Activated CD8-positive, alpha-beta T cell treated with anti-CD3 and anti-CD28 coated beads for 36 hours (primary cell): ENCODE data around the gene SLC25A44. TPM values are rescaled to one million over a fixed set of nuclear protein-coding genes. Genes with fewer than 3 reads are reported as not detected.

ENCODE experiments used
- ATAC-seq: fragments of 200-7000 bp; cut with Tn5 transposase; one replicate; pipeline ENCODE4 v1.10.0; 2021; ENCODE audit warnings: mild to moderate bottlenecking, moderate library complexity
- CTCF ChIA-PET: fragments of 350-600 bp; sonication (Branson Sonifier 250); formaldehyde crosslinking; loops from one replicate; lab custom pipeline; 2021; ENCODE audit warnings: antibody characterized with exemption; lab: Charles Lee
- POLR2A ChIA-PET: fragments of 350-600 bp; sonication (Branson Sonifier 250); formaldehyde crosslinking; loops from one replicate; lab custom pipeline; 2021; ENCODE audit warnings: antibody characterized with exemption; lab: Charles Lee
- DNase-seq: peaks from one replicate; pipeline ENCODE4 v3.0.0-alpha.2; 2020
- H3K27ac Mint-ChIP-seq: one replicate; pipeline ENCODE4 v1.8.0; 2021; ENCODE audit warnings: mild to moderate bottlenecking, mixed read lengths
- H3K27me3 Mint-ChIP-seq: one replicate; pipeline ENCODE4 v1.8.0; 2021; ENCODE audit warnings: mixed read lengths
- H3K36me3 Mint-ChIP-seq: one replicate; pipeline ENCODE4 v1.8.0; 2021; ENCODE audit warnings: low read depth, mixed read lengths
- H3K4me1 Mint-ChIP-seq: one replicate; pipeline ENCODE4 v1.8.0; 2021; ENCODE audit warnings: low read depth, mixed read lengths
- H3K4me3 Mint-ChIP-seq: one replicate; pipeline ENCODE4 v1.8.0; 2021; ENCODE audit warnings: mild to moderate bottlenecking, moderate library complexity, mixed read lengths
- H3K9me3 Mint-ChIP-seq: one replicate; pipeline ENCODE4 v1.8.0; 2021; ENCODE audit warnings: mixed read lengths
- intact Hi-C: fragments of 100-400 bp; cut with micrococcal nuclease; formaldehyde crosslinking; loops from one replicate; pipeline ENCODE4 v1.10.0; 2022
- total RNA-seq, 2 experiments: library from RNA; stranded (reverse); gene quantifications; one replicate each; pipeline ENCODE4 v1.2.3, GENCODE V29; 2021
- TF ChIP-seq, protein P1 (sequence below): fragments of 200-600 bp; IDR thresholded peaks from one replicate; pipeline ENCODE4 v1.8.0; 2022; ENCODE audit warnings: antibody characterized with exemption, mild to moderate bottlenecking

SLC25A44 gene
- total RNA-seq, 2 experiments from 2014 or later = 41.9 to 43.0 TPM

DNA sequence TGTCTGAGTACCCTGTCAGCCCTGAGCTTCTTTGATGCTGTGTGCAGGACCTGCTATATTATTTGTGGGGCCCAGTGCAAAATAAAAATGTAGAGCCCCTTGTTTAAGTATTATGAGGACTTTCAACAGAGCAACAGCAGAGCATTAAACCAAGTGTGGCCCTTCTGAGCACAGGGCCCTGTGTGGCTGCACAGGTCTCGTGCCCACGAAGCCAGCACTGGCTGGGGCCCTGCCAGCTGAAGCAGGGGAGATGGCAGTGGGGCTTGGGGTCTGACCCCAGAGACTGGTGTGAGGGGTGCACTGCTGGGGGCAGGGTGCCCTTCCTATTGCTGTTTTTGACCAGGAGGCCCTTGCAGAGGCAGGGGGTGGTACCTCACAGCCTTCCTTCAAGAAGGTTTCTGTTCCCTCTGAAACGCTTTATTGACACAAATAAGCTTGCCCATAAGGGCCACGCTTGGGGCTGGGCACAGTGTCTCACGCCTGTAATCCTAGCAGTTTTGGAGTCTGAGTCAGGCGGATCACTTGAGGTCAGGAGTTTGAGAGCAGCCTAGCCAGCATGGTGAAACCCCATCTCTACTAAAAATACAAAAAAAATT, 42.7 kb upstream of the SLC25A44 start:
- DNase-seq (no peak), ATAC-seq (no peak)
- TF ChIP-seq, protein P1, sequence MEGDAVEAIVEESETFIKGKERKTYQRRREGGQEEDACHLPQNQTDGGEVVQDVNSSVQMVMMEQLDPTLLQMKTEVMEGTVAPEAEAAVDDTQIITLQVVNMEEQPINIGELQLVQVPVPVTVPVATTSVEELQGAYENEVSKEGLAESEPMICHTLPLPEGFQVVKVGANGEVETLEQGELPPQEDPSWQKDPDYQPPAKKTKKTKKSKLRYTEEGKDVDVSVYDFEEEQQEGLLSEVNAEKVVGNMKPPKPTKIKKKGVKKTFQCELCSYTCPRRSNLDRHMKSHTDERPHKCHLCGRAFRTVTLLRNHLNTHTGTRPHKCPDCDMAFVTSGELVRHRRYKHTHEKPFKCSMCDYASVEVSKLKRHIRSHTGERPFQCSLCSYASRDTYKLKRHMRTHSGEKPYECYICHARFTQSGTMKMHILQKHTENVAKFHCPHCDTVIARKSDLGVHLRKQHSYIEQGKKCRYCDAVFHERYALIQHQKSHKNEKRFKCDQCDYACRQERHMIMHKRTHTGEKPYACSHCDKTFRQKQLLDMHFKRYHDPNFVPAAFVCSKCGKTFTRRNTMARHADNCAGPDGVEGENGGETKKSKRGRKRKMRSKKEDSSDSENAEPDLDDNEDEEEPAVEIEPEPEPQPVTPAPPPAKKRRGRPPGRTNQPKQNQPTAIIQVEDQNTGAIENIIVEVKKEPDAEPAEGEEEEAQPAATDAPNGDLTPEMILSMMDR = no peak
- H3K4me1 Mint-ChIP-seq = peaks cover 86% of the 10 kb centered on the region
- no peak overlapping the region for H3K4me3 Mint-ChIP-seq
- intact Hi-C loops = no loop called here
- no peaks in the 10 kb centered on the region for H3K36me3 Mint-ChIP-seq
- peak overlapping the region; percentile 21 for H3K27ac Mint-ChIP-seq
- CTCF ChIA-PET = interaction anchor here (1.4 to 13.2 kb wide), 6 partner anchors 9 to 168 kb away, joined by 4 to 269 read pairs (median 9); no protein-coding TSS in a partner anchor
- H3K9me3 Mint-ChIP-seq = no peaks in the 10 kb centered on the region
- POLR2A ChIA-PET = interaction anchor here (0.9 to 7.4 kb wide), 9 partner anchors 10 to 133 kb away, joined by 3 to 60 read pairs (median 4); partner anchors contain the start of genes PMF1, SLC25A44 and TMEM79
- no peaks in the 10 kb centered on the region for H3K27me3 Mint-ChIP-seq

DNA sequence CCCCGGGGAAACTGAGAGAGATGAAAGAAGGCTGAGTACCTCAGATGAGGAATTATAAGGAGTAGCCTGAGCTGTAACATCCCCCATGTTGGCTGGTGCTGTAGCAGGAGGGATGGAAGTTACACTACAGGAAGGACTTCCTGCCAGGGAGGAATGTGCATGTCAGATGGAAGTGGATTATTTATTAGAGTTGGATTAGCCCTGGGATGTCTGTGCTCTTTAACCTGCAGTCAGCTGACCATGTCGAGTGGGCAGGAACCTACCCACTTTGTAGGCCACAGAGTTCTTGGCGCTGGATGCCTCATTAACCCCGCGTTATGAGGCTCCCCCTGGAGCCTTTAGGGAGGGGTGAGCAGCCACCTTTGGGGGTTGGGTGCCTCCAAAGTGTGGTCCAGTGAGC, 41.3 kb upstream of the SLC25A44 start:
- peak overlapping the region; percentile 75 for H3K27ac Mint-ChIP-seq
- no peaks in the 10 kb centered on the region for H3K9me3 Mint-ChIP-seq
- intact Hi-C loops = no loop called here
- ChIA-PET POLR2A (interaction anchor here (1.7 to 7.4 kb wide), 3 partner anchors 12 to 71 kb away, joined by 4 to 60 read pairs (median 24); partner anchors contain the start of gene PMF1), CTCF (interaction anchor here (0.9 to 13.2 kb wide), 5 partner anchors 11 to 71 kb away, joined by 3 to 269 read pairs (median 4); no protein-coding TSS in a partner anchor)
- H3K36me3 Mint-ChIP-seq = peaks cover 2% of the 10 kb centered on the region
- TF ChIP-seq, protein P1 = no peak
- no peaks in the 10 kb centered on the region for H3K27me3 Mint-ChIP-seq
- ATAC-seq (peak; percentile 17), DNase-seq (peak; percentile 64)
- no peak overlapping the region for H3K4me3 Mint-ChIP-seq
- peaks cover 85% of the 10 kb centered on the region for H3K4me1 Mint-ChIP-seq

DNA sequence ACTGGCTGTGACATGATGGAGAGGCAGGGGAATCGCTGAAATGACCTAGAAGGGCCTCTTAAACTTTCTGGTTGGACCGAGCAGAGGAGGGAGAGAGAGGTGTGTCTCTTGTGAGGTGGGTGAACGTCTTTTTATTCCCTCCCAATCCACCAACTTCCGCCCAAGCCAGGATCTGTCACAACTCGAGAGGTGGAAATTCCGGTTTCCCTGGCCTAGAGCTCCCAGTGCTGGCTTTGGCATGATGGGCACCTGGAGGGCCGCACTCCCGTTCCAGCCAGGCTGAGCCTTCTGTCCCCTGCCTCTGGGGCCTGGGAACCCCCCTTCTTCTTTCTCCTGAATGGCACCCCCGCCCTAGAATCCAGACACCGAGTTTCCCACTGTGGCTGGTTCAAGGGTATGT, 40.5 kb upstream of the SLC25A44 start, which contains the start of gene SEMA4A:
TSS of gene SEMA4A (plus strand) at position 224 of the 400 bp plus-strand sequence. CDS start 994 bp downstream, outside the sequence.
- ChIA-PET POLR2A (interaction anchor here (0.8 to 7.4 kb wide), 5 partner anchors 11 to 103 kb away, joined by 3 to 60 read pairs (median 3); no protein-coding TSS in a partner anchor), CTCF (interaction anchor here (1.1 to 5.0 kb wide), 3 partner anchors 11 to 73 kb away, joined by 3 to 27 read pairs (median 4); no protein-coding TSS in a partner anchor)
- TF ChIP-seq, protein P1 = no peak
- Mint-ChIP-seq H3K9me3 (no peaks in the 10 kb centered on the region), H3K4me1 (peaks cover 84% of the 10 kb centered on the region), H3K4me3 (peak within 1 kb of the TSS; percentile 83), H3K36me3 (peaks cover 3% of the 10 kb centered on the region), H3K27me3 (no peaks in the 10 kb centered on the region), H3K27ac (peak within 1 kb of the TSS; percentile 78)
- ATAC-seq (no peak), DNase-seq (no peak)
- intact Hi-C loops = no loop called here

DNA sequence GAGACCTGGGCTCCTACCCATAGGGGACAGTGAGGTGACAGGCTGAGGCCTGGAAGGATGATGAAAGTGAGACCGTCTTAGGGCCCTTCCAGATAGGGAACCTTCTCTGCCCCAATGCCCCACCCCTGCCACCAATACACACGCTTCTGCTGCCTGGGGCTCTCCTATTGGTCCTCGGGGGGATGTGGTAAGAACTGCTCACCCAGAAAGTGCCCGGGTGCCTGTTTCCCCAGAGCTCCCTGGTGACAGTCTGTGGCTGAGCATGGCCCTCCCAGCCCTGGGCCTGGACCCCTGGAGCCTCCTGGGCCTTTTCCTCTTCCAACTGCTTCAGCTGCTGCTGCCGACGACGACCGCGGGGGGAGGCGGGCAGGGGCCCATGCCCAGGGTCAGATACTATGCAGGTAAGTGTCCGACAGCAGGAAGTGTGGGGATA, 39.6 kb upstream of the SLC25A44 start:
- ATAC-seq (peak; percentile 87), DNase-seq (peak; percentile 81)
- Mint-ChIP-seq H3K9me3 (no peaks in the 10 kb centered on the region), H3K4me1 (peaks cover 85% of the 10 kb centered on the region), H3K27me3 (no peaks in the 10 kb centered on the region), H3K4me3 (peak overlapping the region; percentile 83), H3K36me3 (peaks cover 7% of the 10 kb centered on the region), H3K27ac (peak overlapping the region; percentile 78)
- CTCF ChIA-PET = interaction anchor here (0.9 to 5.0 kb wide), 4 partner anchors 35 to 105 kb away, joined by 3 to 27 read pairs (median 4); no protein-coding TSS in a partner anchor
- intact Hi-C loops = no loop called here
- TF ChIP-seq, protein P1 = no peak
- POLR2A ChIA-PET = interaction anchor here (0.5 to 7.4 kb wide), 10 partner anchors 10 to 347 kb away, joined by 3 to 60 read pairs (median 4); partner anchors contain the start of gene PMF1
